ENCODE data around the gene SAT2.
A peak's percentile ranks its signal among the peaks of the same experiment; 100 is the strongest.
"Not testable (repeated sequence)": the region's sequence is repeated elsewhere in the genome, so short reads cannot be mapped to it uniquely, and the experiment has no call there.

SAT2 gene

DNA sequence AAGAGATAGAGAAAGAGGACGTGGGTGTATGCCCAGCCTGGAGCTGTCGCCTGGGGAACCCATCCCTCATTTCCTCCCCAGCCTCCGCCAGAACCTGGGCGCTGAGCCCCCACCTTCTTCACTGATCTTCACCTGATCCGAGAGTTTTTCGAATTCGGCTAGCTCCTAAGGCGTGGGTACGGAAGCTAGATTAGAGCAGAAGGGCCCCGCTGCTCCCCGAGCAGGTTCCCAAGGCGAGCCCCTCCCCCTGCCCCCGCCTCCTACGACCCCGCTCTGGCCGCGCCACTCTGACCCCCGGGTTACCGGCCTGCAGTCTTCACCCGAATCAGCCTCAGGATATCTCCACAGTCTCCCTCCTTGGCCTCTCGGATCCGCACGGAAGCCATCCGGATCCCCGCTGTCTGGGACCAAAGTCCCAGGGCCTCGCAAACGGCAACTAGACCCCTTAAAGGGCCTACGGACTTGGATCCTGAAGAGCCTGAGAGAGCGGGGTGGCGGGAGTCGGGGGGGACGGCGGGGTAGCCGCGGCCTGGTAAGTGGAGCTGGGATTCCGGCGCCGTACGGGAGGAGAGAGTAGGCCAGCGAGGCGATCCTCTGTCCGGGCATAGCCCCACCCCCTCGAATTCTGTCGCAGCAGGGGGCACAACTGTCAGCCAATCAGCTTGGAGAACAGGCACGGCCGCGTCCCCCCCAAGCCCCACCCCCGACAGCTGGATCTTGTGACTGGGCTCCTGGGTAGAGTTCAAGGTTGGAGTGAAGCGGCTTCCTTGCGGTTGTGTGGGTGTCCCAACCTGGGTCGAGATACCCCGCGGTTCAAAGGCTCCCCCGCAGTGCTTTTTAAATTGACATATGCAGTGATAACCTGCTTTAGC, at the start of gene SAT2:
TSS of gene SAT2 (minus strand) at position 572 of the 872 bp plus-strand sequence. CDS start at position 386, 186 bp downstream.
- peak; percentile 12 for DNase-seq

DNA sequence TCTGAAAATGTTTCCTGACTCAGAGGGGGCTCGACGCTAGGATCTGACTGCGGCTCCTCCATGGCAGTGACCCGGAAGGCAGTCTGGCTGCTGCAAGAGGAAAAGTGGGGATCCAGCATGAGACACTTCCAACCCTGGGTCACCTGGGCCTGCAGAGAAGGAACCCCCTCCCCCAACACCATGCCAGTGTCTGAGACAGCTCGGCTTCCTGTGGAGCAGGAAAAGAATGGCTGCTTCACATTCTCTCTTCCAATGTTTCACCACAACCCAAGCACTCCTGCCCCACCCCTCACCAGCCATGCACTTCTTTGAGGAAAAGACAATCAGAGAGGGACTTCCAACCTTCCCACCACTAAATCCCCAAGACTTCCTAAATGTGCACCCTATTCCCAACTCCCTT, 48.9 kb upstream of the SAT2 start:
- no peak for DNase-seq

DNA sequence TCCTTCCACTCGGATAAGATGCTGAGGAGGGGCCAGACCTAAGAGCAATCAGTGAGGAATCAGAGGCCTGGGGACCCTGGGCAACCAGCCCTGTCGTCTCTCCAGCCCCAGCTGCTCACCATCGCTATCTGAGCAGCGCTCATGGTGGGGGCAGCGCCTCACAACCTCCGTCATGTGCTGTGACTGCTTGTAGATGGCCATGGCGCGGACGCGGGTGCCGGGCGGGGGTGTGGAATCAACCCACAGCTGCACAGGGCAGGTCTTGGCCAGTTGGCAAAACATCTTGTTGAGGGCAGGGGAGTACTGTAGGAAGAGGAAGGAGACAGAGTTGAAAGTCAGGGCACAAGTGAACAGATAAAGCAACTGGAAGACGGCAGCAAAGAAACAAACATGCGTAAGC, 47.3 kb upstream of the SAT2 start:
- no peak for DNase-seq

DNA sequence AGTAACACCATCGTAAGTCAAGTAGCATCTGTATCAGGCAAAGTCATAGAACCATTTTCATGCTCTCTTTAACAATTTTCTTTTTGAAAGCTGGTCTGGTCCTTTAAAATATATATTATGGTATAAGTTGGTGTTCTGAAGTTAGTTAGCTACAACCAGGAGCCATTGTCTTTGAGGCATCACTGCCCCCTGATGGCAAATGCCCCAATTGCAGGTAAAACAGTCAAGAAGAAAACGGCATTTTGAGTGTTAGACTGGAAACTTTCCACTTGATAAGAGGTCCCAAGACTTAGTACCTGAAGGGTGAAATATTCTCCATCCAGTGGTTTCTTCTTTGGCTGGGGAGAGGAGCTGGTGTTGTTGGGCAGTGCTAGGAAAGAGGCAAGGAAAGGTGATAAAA, 45.6 kb upstream of the SAT2 start:
- no peak for DNase-seq

DNA sequence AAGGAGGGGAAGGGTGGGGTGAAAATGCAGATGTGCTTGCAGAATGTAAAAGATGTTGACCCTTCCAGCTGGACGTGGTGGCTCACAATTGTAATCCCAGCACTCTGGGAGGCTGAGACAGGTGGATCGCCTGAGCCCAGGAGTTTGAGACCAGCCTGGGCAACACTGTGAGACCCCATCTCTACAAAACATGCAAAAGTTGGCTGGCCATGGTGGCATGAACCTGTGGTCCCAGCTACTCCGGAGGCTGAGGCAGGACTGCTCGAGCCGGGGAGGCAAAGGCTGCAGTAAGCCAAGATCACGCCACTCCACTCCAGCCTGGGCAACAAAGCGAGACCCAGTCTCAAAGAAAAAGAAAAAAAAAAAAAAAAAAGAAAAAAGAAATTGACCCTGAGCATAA, 40.9 kb upstream of the SAT2 start:
- DNase-seq, result no peak

DNA sequence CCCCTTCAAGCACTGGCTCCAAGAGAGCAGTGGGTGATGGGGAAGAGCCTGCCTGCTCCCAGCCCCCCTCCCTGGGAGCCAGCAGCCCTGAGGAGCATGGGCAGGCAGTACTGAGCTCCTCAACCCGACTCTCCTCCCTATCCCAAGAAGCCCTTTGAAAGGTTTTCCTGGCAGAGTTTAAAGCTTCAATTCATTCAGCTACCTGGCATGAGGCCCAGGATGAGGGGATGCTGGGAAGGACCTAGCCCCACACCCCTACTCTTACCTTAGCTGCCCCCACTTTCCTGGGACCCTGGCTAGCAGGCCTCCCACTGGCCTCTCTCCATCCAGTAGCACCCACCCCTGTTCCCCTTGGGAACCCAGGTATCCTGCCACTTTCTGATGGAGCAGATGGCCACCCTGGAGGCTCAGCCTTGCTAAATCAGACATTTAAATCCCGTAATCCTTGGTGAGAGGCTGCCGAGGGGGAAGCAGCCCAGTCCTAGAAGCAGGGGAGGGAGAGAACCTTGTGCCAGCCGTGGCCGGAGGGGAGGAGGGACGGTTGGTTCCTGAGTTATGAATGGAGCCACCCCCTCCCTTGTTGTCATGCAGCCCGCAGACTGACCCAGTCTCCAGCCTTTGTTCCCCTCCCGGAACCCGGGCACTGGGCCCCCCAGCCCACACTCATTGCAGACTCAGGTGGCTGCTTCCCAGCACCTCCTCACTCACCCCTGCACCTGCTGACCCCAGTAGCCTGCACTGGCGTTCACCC, 40.2 kb upstream of the SAT2 start:
- DNase-seq, result no peak

DNA sequence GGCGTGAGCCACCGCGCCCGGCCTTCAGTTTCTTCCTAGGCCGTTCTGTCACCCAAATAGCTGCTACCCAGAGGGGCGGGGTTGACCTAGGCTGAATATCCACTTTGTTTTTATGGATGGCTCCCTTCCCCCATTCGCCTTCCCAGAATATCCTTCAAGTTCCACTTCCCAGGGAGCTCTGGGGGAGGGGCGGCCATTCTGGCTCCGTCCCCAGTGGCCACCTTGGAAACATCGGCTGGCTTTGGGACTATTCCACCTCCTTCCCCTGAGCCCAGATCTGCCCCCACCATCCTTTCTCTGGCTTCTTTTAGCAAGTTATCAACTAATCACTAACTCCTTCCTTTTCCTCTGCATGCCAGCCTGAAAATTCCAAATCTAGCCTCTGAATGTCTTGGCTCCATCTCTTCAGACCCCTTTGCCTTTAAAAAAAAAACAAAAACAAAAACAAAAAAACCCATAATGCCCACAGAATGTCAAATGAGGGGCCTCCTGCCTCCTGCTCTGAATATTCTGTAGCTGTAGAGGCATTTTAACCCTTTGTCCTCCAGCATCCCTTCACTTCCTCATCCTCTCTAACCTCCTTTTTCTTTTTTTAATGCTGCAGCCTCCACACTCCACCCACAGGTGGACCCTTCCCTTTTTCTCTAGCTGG, 29.5 kb upstream of the SAT2 start:
- DNase-seq, result no peak

DNA sequence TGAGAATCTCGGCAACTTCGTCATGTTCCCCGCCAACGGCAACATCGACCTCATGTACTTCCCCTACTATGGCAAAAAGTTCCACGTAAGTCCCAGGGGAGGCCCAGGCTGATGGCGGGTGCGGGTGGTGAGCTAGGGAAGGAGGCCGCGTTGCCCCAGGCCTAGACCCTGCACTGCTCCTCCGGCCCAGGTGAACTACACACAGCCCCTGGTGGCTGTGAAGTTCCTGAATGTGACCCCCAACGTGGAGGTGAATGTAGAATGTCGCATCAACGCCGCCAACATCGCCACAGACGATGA, 27.9 kb upstream of the SAT2 start:
- no peak for DNase-seq

DNA sequence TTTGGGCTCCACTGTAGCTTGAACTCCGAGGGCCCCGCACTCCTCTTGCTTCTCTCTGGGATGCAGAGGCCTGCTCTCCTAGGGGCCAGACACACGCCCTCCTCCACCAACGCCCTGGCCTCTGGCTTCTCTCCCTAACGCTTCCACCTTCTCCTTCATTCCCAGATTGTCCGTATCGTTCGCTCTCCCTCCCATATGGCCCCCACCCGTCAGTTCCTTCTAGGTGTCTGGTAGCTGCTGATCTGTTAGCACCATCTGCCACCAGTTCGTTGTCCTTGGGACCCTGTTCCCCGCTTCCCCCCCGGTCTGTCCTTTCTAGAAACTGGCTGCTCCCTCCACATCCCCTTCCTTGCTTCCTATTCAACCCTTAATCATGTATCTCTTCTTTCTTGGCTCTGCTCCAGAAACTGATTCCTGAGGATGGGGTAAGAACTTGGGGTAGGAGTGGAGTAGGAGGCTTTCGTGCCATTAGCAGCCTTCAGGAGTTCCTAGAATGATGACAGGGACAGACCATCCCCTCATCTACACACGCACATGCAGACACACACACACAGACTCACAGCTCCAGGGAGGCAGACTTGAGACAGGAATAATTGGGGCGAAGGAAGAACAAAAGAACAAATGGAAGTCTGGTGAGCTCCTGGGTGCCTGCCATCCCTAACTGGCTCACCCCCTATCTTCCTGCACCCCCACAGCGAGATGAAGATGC, 27.4 kb upstream of the SAT2 start:
- no peak for DNase-seq

DNA sequence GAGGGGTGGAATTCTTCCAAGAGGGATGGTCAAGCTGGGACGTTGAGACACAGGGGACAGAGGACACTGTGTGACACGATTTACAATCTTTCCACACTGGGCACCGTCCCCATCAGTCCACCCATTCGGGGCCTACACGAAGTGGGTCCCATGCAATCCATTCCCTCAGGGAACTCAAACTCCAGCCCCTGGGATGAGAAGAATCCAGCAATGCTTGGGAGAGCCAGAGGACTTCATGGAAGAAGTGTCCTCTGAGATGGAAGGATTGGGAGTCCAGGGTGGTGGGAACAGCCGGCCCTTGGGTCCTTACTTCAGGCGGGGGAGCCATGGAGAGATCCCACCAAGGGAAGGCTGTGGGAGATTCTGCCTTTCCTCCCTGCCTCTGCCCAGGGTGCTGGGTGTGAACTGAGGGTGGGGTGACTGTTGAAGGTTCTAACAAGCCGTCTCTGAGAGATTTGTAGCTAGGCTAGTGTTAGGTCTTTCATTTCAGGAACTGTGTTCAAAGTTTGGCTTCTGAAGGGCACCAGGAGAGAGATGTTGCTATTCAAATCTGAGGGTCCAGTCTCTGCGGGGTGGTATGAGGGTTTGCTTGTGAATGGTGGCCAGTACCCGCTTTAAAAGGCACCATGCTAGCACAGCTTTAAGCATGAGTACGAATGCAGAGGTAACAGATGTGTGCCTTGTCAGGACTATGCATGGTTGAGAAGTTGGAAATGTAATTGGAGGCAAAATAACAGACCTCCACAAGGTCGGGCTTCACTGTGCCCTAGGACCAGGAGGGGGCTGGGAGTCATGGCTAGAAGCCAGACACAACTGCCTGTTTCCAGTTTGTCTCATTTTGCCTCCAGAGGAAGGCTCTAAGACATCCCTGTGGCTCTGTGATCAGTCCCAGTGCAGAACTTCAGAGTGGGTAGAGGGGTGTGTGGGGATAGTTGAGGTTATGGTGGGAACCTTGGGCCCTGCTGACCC, 25.1 kb upstream of the SAT2 start:
- DNase-seq, result no peak

DNA sequence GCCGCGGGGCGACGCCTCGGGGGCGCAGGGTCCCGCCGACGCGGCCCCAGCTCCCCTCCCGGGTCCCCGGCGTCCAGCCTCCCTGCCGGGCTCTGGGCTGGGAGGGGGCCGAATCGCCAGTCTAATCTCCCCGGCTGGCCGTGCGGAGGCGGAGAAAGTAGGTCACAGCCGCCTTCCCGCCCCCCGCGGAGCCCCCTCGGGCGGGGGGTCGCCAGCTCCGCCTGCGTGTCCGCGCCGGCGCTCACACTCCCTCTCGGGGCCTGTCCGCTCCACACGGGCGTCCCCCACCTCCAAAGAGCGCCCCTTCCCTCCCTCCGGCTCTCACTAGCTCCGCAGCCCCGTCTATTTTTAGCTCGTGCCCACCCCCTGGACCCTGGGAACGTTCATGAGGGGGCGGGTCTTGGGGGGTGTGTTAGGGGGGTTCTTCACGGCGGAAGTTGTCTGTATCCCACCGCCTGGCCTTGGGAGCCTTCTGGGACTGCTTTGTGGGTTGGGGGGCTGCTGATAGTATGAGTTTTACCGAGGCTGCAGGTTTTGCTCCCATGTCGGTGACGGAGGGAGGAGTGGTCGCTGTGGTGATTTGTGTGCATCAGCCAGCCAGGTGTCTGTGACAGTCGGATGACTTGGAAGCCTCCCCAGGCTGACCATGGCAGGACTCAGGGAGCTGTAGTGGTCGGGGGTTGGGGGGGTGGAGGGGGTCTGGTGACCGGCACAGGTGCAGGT, 24.2 kb upstream of the SAT2 start:
- DNase-seq, result no peak

DNA sequence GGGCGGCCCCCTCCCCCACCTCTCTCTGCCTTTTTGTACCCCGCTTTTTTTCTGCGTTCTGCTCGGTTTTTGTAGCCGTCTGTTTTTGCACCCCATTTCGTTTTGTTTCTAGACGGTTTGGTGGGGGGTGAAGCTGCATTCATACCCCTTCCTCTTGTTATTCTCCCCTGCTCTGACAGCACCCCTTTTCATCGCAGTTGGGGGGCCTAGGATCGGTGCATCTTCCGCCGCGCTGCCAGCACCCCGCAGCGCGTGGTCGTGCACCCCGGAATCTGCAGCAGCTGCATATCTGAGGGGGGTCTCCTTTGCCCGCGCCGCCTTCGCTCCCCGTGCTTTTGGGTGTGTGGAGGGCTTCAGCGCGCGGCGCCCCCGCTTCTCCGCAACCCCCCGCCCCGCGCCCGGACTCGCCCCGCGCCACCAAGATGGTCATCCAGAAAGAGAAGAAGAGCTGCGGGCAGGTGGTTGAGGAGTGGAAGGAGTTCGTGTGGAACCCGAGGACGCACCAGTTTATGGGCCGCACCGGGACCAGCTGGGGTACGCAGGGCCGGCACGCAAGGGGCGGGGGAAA, 23.6 kb upstream of the SAT2 start:
- no peak for DNase-seq

DNA sequence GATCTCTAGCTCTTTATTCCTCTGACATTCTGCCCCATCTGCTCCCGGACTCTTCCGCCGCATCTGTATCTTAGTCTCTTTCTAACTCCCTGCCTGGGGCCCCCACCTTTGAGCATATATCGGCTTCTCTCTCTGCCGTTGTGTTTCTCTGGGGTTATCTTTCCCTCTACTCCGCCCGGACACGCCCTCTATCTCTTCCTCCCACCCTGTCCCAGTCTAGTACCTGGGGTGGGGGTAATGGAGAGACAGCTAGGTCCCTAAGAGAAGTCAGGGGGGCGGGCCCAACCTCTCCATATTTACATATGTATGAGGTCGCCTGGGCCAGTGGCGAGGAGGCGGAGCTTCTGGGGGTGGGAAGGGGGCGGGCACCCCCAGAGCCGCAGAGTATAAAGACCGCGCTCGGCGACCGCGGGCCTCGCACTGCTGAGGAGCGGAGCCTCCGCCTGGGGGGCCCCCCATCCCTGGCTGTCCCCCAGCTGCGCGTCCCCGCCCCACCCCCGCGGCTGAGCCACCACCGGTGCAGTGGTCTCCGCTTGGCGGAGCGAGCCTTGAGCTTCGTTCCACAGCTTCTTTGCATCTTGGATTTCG, 23.0 kb upstream of the SAT2 start, which contains the start of gene ATP1B2:
TSS of gene ATP1B2 (plus strand) at position 418 of the 588 bp plus-strand sequence. CDS start 593 bp downstream, outside the sequence.
- no peak for DNase-seq

DNA sequence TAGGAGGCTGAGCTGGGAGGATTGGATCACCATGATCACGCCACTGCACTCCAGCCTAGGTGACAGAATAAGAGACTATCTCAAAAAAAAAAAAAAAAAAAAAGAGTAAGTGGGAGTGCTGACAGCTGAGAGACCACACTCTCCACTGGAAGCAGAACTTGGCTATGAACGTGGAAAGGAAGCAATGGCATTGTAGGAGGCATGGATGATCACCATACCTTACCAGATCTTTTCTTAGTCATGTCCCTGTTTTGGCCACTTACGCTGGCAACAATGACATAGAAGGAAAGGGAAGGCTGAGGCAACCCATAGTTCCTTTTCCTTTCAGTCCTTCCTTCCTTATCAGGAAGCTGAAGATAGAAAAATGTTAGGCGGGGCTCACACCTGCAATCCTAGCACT, 19.4 kb upstream of the SAT2 start:
- DNase-seq, result no peak

DNA sequence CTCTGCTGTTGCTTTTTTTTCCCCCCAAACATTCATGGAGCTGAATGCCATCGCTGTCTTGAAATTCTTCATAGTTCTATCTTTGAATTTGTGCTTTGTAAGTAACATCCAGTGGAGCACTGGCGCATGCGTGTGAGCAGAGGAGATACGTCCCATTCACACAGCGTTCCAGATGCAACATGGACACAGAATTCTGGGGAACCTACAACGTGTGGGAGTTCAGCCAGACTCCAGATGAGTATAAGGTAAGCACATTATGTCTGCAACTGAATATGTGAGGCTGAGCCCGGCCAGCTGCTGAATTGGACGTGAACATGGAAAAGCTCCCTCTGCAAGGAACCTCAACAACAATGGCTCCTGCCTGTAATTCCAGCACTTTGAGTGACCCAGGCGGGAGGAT, 18.8 kb upstream of the SAT2 start:
- no peak for DNase-seq

DNA sequence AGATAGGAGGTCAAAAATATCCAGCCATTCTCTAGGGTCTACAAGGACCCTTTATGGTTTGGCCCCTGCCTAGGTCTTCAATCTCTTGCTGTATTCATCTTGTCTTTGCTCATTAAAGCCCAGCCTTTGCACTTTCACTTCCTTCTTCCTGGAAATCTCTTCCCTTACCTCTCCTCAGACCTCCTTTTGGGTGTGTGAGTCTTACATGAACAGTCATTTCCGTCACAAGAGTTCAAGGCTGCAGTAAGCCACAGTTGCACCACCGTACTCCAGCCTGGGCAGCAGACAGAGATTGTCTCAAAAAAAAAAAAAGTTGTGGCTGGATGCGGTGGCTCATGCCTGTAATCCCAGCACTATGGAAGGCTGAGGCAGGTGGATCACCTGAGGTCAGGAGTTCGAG, 17.2 kb upstream of the SAT2 start:
- DNase-seq, result no peak

DNA sequence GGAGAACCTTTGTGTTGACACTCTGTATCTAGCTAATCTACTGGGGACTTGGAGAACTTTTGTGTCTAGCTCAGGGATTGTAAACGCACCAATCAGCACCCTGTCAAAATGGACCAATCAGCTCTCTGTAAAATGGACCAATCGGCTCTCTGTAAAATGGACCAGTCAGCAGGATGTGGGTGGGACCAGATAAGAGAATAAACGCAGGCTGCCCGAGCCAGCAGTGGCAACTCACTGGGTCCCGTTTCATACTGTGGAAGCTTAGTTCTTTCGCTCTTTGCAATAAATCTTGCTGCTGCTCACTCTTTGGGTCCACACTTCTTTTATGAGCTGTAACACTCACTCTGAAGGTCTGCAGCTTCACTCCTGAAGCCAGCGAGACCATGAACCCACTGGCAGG, 14.0 kb upstream of the SAT2 start:
- DNase-seq, result not testable (repeated sequence)

DNA sequence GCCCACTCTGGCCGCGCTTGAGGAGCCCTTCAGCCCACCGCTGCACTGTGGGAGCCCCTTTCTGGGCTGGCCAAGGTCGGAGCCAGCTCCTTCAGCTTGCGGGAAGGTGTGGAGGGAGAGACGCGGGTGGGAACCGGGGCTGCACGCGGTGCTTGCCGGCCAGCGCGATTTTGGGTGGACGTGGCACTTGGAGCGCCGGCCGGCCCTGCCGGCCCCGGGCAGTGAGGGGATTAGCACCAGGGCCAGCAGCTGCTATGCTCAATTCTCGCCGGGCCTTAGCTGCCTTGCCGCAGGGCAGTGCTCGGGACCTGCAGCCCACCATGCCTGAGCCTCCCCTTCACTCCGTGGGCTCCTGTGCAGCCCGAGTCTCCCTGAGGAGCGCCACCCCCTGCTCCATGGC, 13.2 kb upstream of the SAT2 start:
- no peak for DNase-seq

DNA sequence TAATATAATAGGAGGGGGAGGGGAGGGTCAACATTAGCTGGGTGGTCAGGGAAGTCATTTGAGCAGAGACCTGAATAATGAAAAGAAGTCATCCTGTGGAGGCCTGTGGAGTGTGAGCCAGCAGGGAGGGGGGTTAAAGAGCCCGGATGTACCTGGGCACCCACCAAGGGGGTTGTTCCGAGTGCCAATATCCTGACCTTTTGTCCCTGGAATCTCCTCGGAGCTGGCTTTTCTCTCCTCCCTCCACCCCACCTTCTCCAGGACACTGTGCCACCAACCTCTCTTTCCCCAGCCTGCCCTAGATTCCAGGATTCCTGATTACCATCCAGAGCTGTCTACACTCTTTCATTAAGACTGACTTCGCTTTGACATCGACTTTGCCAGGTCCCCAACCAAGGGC, 8.5 kb upstream of the SAT2 start:
- no peak for DNase-seq

DNA sequence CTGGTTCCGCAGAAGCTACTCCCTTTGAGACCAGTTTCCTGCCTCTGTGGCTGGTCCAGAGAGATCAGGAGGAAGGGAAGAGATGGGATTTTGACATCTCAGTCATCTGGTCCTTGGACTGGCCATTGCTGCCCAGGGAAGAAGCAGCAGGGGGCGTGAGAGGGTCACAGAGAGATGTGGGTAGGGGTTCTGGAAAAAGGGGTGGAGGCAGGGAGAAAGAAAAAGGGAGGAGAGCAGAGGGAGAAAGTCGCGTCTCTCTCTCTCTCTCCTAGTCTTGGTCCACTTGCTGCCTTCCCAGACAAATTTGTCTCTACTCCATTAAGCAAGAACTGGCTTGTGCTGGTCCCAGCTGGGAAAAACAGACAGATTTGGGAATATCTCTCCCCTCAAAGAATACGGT, 6.8 kb upstream of the SAT2 start:
- DNase-seq, result no peak

DNA sequence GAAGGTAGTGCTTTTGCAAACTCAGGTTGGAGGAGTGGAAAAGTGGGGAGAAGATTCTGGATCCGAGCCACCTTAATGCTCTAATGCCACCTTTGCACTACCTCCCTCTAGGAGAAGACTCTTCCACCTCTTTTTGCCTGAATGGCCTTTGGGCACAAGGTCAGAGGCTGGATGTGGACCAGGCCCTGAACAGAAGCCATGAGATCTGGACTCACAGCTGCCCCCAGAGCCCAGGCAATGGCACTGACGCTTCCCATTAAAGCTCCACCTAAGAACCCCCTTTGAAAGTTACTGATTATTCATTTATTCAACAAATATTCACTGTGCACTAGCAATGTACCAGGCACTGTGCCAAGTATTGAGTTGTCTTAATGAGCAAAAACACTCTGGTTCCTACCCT, 5.5 kb upstream of the SAT2 start:
- DNase-seq, result no peak

Data from NCI-H187 treated with DMSO at 0.1 percent for 48 hours (cell line).